Osteoblast (primary cell): ENCODE results near the gene MACO1. TPM values are rescaled to one million over a fixed set of nuclear protein-coding genes. Genes with fewer than 3 reads are reported as not detected.
"Not testable (repeated sequence)": the region's sequence is repeated elsewhere in the genome, so short reads cannot be mapped to it uniquely, and the experiment has no call there.

Experiments
- DNase-seq: peaks from one replicate; pipeline ENCODE4 v3.0.0; 2011; ENCODE audit warnings: low spot score, mixed read lengths; ENCODE audit not compliant: insufficient read length; ENCODE audit errors: missing footprints
- H2AFZ ChIP-seq: 2 replicates; pipeline ENCODE4 v1.6.0; 2011; ENCODE audit warnings: mild to moderate bottlenecking, low read length
- H3K27ac ChIP-seq: 2 replicates; pipeline ENCODE4 v1.5.1; 2011; ENCODE audit warnings: mild to moderate bottlenecking, low read depth, low read length, moderate library complexity
- H3K27me3 ChIP-seq: 2 replicates; pipeline ENCODE4 v1.6.0; 2012; ENCODE audit warnings: mild to moderate bottlenecking, control low read depth, inconsistent platforms, low read length, moderate library complexity; ENCODE audit not compliant: insufficient read depth
- H3K36me3 ChIP-seq: 2 replicates; pipeline ENCODE4 v1.5.1; 2011; ENCODE audit warnings: mild to moderate bottlenecking, low read length, control low read depth, moderate library complexity; ENCODE audit not compliant: insufficient read depth
- H3K4me1 ChIP-seq: 2 replicates; pipeline ENCODE4 v1.5.1; 2011; ENCODE audit warnings: mild to moderate bottlenecking, low read length, control low read depth, moderate library complexity; ENCODE audit not compliant: insufficient read depth
- H3K4me2 ChIP-seq: 2 replicates; pipeline ENCODE4 v1.6.0; 2011; ENCODE audit warnings: mild to moderate bottlenecking, low read length; ENCODE audit not compliant: insufficient read depth
- H3K4me3 ChIP-seq: fragments of 200-600 bp; sonication (generic); 3 replicates; pipeline ENCODE4 v1.5.1; 2012; ENCODE audit warnings: mild to moderate bottlenecking, low read length, inconsistent platforms; ENCODE audit not compliant: insufficient read depth
- H3K79me2 ChIP-seq: 2 replicates; pipeline ENCODE4 v1.6.0; 2012; ENCODE audit warnings: mild to moderate bottlenecking, low read length, control low read depth, inconsistent platforms; ENCODE audit not compliant: insufficient read depth
- H3K9me3 ChIP-seq: 2 replicates; pipeline ENCODE4 v1.5.1; 2011; ENCODE audit warnings: low read depth, low read length, control low read depth
- H4K20me1 ChIP-seq: 2 replicates; pipeline ENCODE4 v1.6.0; 2012; ENCODE audit warnings: mild to moderate bottlenecking, low read length, control low read depth; ENCODE audit not compliant: insufficient read depth
- CTCF ChIP-seq: IDR thresholded peaks from 2 replicates; pipeline ENCODE4 v1.5.1; 2011; ENCODE audit warnings: mild to moderate bottlenecking, low read depth, low read length, moderate library complexity; ENCODE audit errors: extremely low read depth
- total RNA-seq: library from RNA; depleted of rRNA; stranded (reverse); fragments of >200 nt; gene quantifications from 2 replicates; pipeline ENCODE4 v1.2.3, GENCODE V29; 2012

Gene MACO1
- total RNA-seq, result 33.9 and 35.5 TPM in 2 replicates

- H3K4me2 ChIP-seq, result peak within 1 kb of the TSS; percentile 94
- H3K4me1 ChIP-seq, result peaks cover 30% of the 10 kb centered on the region
- no peaks in the 10 kb centered on the region for H3K9me3 ChIP-seq
- no peak for TF ChIP-seq CTCF
- peak within 1 kb of the TSS; percentile 91 for H3K4me3 ChIP-seq
- peak within 1 kb of the TSS; percentile 97 for H3K27ac ChIP-seq
- H4K20me1 ChIP-seq, result peaks cover 12% of the 10 kb centered on the region
- peak within 1 kb of the TSS; percentile 96 for H2AFZ ChIP-seq
- DNase-seq, result peak; percentile 100
- peaks cover 43% of the 10 kb centered on the region for H3K79me2 ChIP-seq
- H3K27me3 ChIP-seq, result no peaks in the 10 kb centered on the region
- no peaks in the 10 kb centered on the region for H3K36me3 ChIP-seq
Observed at GRCh38 chr1:25430073-25430966, at the start of gene MACO1. TSS of gene MACO1 (plus strand) at chr1:25430897. CDS start at chr1:25431099, 202 bp downstream.

- DNase-seq, H3K27ac ChIP-seq, H3K4me2 ChIP-seq: not testable (repeated sequence)
Observed at GRCh38 chr1:25382543-25382942, 48.2 kb upstream of the MACO1 start.

GRCh38 chr1:25383090-25383489 is 47.6 kb upstream of the MACO1 start:
- H3K27ac ChIP-seq, H3K4me1 ChIP-seq, H4K20me1 ChIP-seq, H3K27me3 ChIP-seq, H3K9me3 ChIP-seq, H2AFZ ChIP-seq, H3K36me3 ChIP-seq, H3K4me2 ChIP-seq, H3K79me2 ChIP-seq, H3K4me3 ChIP-seq: not testable (repeated sequence)
- DNase-seq, result peak; percentile 78

More at GRCh38 chr1:25382543-25382942, 48.2 kb upstream of the MACO1 start:
- H2AFZ ChIP-seq, H3K27me3 ChIP-seq, H4K20me1 ChIP-seq, H3K4me1 ChIP-seq, H3K79me2 ChIP-seq, H3K4me3 ChIP-seq, H3K9me3 ChIP-seq, H3K36me3 ChIP-seq: not testable (repeated sequence)

GRCh38 chr1:25383875-25384274 is 46.8 kb upstream of the MACO1 start:
- H4K20me1 ChIP-seq, H3K4me1 ChIP-seq, H2AFZ ChIP-seq, DNase-seq, H3K27me3 ChIP-seq, H3K79me2 ChIP-seq, H3K36me3 ChIP-seq, H3K9me3 ChIP-seq, H3K4me3 ChIP-seq, H3K27ac ChIP-seq, H3K4me2 ChIP-seq: not testable (repeated sequence)

- H3K4me2 ChIP-seq, H3K27me3 ChIP-seq, H3K9me3 ChIP-seq, H3K36me3 ChIP-seq, H3K4me3 ChIP-seq, H4K20me1 ChIP-seq, H3K79me2 ChIP-seq, H3K27ac ChIP-seq, H2AFZ ChIP-seq, H3K4me1 ChIP-seq, DNase-seq: not testable (repeated sequence)
Observed at GRCh38 chr1:25387096-25387495, 43.6 kb upstream of the MACO1 start.

GRCh38 chr1:25388691-25389090 is 42.0 kb upstream of the MACO1 start:
- not testable (repeated sequence) for H3K27ac ChIP-seq, H3K4me2 ChIP-seq, H3K79me2 ChIP-seq, H3K4me1 ChIP-seq, H4K20me1 ChIP-seq, H2AFZ ChIP-seq, H3K4me3 ChIP-seq, H3K27me3 ChIP-seq, H3K36me3 ChIP-seq, DNase-seq, H3K9me3 ChIP-seq

- not testable (repeated sequence) for H3K27ac ChIP-seq, DNase-seq, H2AFZ ChIP-seq, H3K79me2 ChIP-seq, H3K36me3 ChIP-seq, H3K4me3 ChIP-seq, H3K9me3 ChIP-seq, H4K20me1 ChIP-seq, H3K4me1 ChIP-seq, H3K27me3 ChIP-seq, H3K4me2 ChIP-seq
Observed at GRCh38 chr1:25389721-25390120, 41.0 kb upstream of the MACO1 start.
